ENCODE data around the gene CYTH4. TPM values are rescaled to one million over a fixed set of nuclear protein-coding genes. Genes with fewer than 3 reads are reported as not detected.
A peak's percentile ranks its signal among the peaks of the same experiment; 100 is the strongest.

CYTH4 gene
- total and polyA plus RNA-seq, 3 experiments from 2014 or later = 23.1 to 80.2 (median 24.7) TPM

DNA sequence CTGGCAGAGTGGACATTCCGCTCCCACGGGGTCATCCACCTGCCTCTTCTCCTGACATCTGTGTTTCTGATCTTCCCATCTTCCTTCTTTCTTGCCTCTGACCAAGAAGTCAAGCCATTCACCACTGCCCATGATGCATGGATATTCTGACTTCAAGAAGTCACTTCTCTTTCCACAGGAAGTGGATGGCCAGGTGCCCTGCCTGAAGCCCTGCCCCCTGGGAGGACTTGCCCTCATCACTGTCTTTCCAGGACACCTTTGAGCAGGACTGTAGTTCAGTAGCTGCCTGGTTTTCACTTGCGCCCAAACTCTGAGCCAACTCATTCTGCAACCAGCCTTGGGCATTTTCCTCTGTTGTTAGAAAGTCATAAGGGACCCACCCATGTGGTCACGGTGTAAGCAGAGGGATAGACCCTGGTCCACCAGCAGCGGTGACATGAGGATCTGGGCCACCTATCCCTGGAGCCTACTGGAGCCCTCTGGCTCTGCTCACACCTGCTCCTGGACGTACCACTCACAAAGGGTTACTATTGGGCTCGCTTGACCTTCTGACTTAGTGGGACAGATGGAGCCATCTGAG is 6.9 kb downstream of the CYTH4 start:
- peak overlapping the region in 4 of 7 donors; percentile 6 to 74 (median 28) for H3K4me3 Mint-ChIP-seq
- Histone ChIP-seq H3K27ac (ENCODE audit: low read depth, low read length) (no peak overlapping the region), H3K36me3 (ENCODE audit: insufficient read depth, low read length) (peaks cover 57% of the 10 kb centered on the region), H3K9me3 (ENCODE audit: low read length) (no peaks in the 10 kb centered on the region), H3K4me3 (ENCODE audit: low read length) (no peak overlapping the region), H3K27me3 (ENCODE audit: insufficient read depth, low read length, poor library complexity, severe bottlenecking) (no peaks in the 10 kb centered on the region), H3K4me1 (ENCODE audit: insufficient read depth, low read length) (peaks cover 42% of the 10 kb centered on the region)
- H3K9me3 Mint-ChIP-seq = no peaks in the 10 kb centered on the region
- H3K36me3 Mint-ChIP-seq = peaks cover 6 to 89% (median 17%) of the 10 kb centered on the region in 3 donors
- peaks cover 0 to 1% of the 10 kb centered on the region in 2 donors for H3K27me3 Mint-ChIP-seq
- ChIA-PET CTCF (interaction anchor here (1.5 to 2.2 kb wide), 2 partner anchors 27 to 28 kb away, joined by 4 to 7 read pairs; no protein-coding TSS in a partner anchor), POLR2A (interaction anchor here (0.7 kb wide), 1 partner anchor 51 kb away, joined by 3 read pairs; no protein-coding TSS in a partner anchor)
- DNase-seq = no peak
- H3K27ac Mint-ChIP-seq = peak overlapping the region; percentile 54 to 91 (median 66)
- H3K4me1 Mint-ChIP-seq = peaks cover 70 to 88% (median 88%) of the 10 kb centered on the region in 3 donors

DNA sequence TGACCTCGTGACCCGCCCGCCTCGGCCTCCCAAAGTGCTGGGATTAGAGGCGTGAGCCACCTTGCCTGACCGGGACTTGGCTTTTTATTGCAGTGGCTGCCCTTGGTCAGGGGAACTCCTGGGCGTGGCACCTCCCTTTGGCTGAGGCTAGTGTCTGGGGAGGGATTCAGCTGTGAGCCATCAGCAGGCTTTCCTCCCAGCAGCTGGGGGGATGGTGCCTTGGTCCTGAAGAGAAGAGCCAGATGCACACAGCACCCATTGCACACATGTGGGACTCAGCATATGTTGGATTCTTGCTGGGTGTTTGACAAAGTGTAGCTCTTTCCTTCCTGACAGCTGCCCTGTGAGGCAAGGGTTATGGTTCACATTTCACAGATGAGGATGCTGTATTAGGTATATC is 8.4 kb downstream of the CYTH4 start:
- peaks cover 6 to 94% (median 17%) of the 10 kb centered on the region in 3 donors for H3K36me3 Mint-ChIP-seq
- peaks cover 52% of the 10 kb centered on the region for H3K4me1 ChIP-seq (ENCODE audit: insufficient read depth, low read length)
- peaks cover 67 to 86% (median 76%) of the 10 kb centered on the region in 3 donors for H3K4me1 Mint-ChIP-seq
- ChIA-PET POLR2A (interaction anchor here (1.4 to 1.6 kb wide), 2 partner anchors 9 to 16 kb away, joined by 4 to 5 read pairs; no protein-coding TSS in a partner anchor), CTCF (interaction anchor here (1.5 to 2.2 kb wide), 2 partner anchors 26 to 27 kb away, joined by 4 to 7 read pairs; no protein-coding TSS in a partner anchor)
- peak overlapping the region in 3 of 8 donors; percentile 38 to 50 (median 39) for H3K27ac Mint-ChIP-seq
- H3K27me3 ChIP-seq (ENCODE audit: insufficient read depth, low read length, poor library complexity, severe bottlenecking) = no peaks in the 10 kb centered on the region
- H3K4me3 Mint-ChIP-seq = no peak overlapping the region
- peaks cover 58% of the 10 kb centered on the region for H3K36me3 ChIP-seq (ENCODE audit: insufficient read depth, low read length)
- H3K4me3 ChIP-seq (ENCODE audit: low read length) = no peak overlapping the region
- H3K27me3 Mint-ChIP-seq = no peaks in the 10 kb centered on the region
- DNase-seq = no peak
- no peaks in the 10 kb centered on the region for H3K9me3 ChIP-seq (ENCODE audit: low read length)
- no peak overlapping the region for H3K27ac ChIP-seq (ENCODE audit: low read depth, low read length)
- no peaks in the 10 kb centered on the region for H3K9me3 Mint-ChIP-seq

DNA sequence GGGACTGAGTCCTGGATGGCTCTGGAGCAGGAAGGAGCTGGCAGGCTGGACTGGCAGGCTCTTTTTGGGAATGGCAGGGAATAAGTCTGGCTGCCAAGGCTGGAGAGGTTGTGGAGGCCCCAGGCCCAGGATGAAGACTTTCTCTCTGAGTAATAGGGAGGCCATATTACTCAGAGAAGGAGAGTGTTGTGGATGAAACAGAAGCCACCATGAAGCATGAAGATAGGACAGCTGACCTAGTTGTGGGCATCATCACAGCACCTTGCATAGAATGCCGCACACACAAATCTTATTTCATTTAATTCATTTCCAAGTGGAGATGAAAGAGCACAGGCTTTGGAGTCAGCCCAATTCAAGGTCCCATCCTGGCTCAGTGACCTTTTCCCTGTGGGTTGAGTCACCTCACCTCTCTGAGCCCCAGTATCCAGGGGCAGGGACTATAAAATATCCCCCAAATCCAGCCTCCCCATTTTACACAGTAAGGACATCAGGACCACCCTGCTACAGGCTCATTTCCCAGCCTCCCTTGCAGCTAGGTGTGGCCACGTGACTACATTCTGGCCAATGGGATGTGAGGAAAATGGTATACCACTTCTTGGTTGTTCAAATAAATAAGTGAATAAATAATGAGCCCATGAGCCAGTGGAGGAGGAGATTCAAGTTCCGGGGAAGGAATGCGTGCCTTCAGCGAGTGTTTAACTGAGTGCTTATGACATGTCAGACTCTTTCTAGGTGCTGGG is 9.4 kb downstream of the CYTH4 start:
- Mint-ChIP-seq H3K27me3 (no peaks in the 10 kb centered on the region), H3K4me3 (no peak overlapping the region), H3K4me1 (peaks cover 57 to 81% (median 67%) of the 10 kb centered on the region in 3 donors), H3K9me3 (no peaks in the 10 kb centered on the region), H3K27ac (peak overlapping the region in 7 of 8 donors; percentile 34 to 96 (median 47)), H3K36me3 (peaks cover 6 to 94% (median 16%) of the 10 kb centered on the region in 3 donors)
- Histone ChIP-seq H3K9me3 (ENCODE audit: low read length) (no peaks in the 10 kb centered on the region), H3K27me3 (ENCODE audit: insufficient read depth, low read length, poor library complexity, severe bottlenecking) (no peaks in the 10 kb centered on the region), H3K27ac (ENCODE audit: low read depth, low read length) (no peak overlapping the region), H3K4me3 (ENCODE audit: low read length) (no peak overlapping the region), H3K4me1 (ENCODE audit: insufficient read depth, low read length) (peaks cover 42% of the 10 kb centered on the region), H3K36me3 (ENCODE audit: insufficient read depth, low read length) (peaks cover 64% of the 10 kb centered on the region)
- POLR2A ChIA-PET = interaction anchor here (1.4 to 1.6 kb wide), 2 partner anchors 8 to 15 kb away, joined by 4 to 5 read pairs; no protein-coding TSS in a partner anchor
- no peak for DNase-seq
- CTCF ChIA-PET = interaction anchor here (0.9 kb wide), 1 partner anchor 25 kb away, joined by 3 read pairs; no protein-coding TSS in a partner anchor

DNA sequence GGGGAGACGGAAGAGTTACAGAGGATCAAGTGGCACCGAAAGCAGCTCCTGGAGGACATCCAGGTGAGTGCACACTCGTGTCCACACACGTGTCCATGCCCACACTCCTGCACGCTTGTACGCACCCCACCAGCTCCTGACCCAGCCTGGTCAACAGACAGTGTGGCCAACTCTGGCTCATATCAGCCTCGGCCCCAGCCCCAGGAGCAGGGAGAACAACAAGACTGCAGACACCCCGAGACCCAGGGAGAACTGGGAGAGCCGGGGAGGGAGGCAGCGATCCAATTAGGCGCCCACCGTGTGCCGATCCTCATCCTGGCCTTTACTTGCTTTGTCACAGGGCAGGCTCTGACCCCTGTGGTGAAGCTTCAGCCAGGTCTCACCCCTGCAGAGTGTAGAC is 10.3 kb downstream of the CYTH4 start:
- H3K27ac Mint-ChIP-seq = peak overlapping the region in 4 of 8 donors; percentile 14 to 96 (median 52)

DNA sequence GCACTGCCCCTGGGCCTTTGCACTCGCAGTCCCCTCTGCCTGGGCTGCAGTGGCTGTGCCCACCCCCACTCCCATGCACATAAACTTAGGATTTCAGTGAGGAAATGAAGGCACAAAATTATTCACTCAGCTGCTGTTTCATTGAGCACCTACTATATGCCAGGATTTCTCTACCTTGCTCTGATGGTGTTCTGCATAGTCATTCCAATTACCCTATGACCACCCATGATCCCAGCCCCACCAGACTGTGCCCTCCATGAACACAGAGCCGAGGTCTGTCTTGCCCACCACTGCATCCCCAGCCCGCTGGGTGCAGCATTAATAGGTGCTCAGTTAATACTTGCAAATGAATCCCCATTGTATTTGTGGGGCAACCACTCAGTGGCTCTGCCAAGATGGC is 10.9 kb downstream of the CYTH4 start:
- Histone ChIP-seq H3K9me3 (ENCODE audit: low read length) (no peaks in the 10 kb centered on the region), H3K4me3 (ENCODE audit: low read length) (no peak overlapping the region), H3K27ac (ENCODE audit: low read depth, low read length) (no peak overlapping the region), H3K27me3 (ENCODE audit: insufficient read depth, low read length, poor library complexity, severe bottlenecking) (no peaks in the 10 kb centered on the region), H3K36me3 (ENCODE audit: insufficient read depth, low read length) (peaks cover 67% of the 10 kb centered on the region), H3K4me1 (ENCODE audit: insufficient read depth, low read length) (peaks cover 42% of the 10 kb centered on the region)
- no peak for DNase-seq
- Mint-ChIP-seq H3K36me3 (peaks cover 6 to 95% (median 14%) of the 10 kb centered on the region in 3 donors), H3K9me3 (no peaks in the 10 kb centered on the region), H3K4me3 (no peak overlapping the region), H3K4me1 (peaks cover 56 to 76% (median 64%) of the 10 kb centered on the region in 3 donors), H3K27me3 (peaks cover 0 to 1% of the 10 kb centered on the region in 2 donors), H3K27ac (peak overlapping the region in 7 of 8 donors; percentile 4 to 63 (median 38))
- ChIA-PET POLR2A (no interaction called here), CTCF (interaction anchor here (0.9 to 1.6 kb wide), 2 partner anchors 26 to 55 kb away, joined by 3 to 4 read pairs; no protein-coding TSS in a partner anchor)

More for the DNA sequence above, 10.3 kb downstream of the CYTH4 start:
- CTCF ChIA-PET = interaction anchor here (0.9 to 1.6 kb wide), 2 partner anchors 26 to 55 kb away, joined by 3 to 4 read pairs; no protein-coding TSS in a partner anchor
- Histone ChIP-seq H3K4me3 (ENCODE audit: low read length) (no peak overlapping the region), H3K36me3 (ENCODE audit: insufficient read depth, low read length) (peaks cover 64% of the 10 kb centered on the region), H3K9me3 (ENCODE audit: low read length) (no peaks in the 10 kb centered on the region), H3K4me1 (ENCODE audit: insufficient read depth, low read length) (peaks cover 40% of the 10 kb centered on the region), H3K27me3 (ENCODE audit: insufficient read depth, low read length, poor library complexity, severe bottlenecking) (no peaks in the 10 kb centered on the region), H3K27ac (ENCODE audit: low read depth, low read length) (no peak overlapping the region)
- H3K4me3 Mint-ChIP-seq = no peak overlapping the region
- peaks cover 6 to 94% (median 14%) of the 10 kb centered on the region in 3 donors for H3K36me3 Mint-ChIP-seq
- no peaks in the 10 kb centered on the region for H3K9me3 Mint-ChIP-seq
- POLR2A ChIA-PET = interaction anchor here (0.6 kb wide), 1 partner anchor 586 kb away, joined by 5 read pairs; no protein-coding TSS in a partner anchor
- peaks cover 56 to 76% (median 64%) of the 10 kb centered on the region in 3 donors for H3K4me1 Mint-ChIP-seq
- DNase-seq = no peak
- H3K27me3 Mint-ChIP-seq = no peaks in the 10 kb centered on the region

DNA sequence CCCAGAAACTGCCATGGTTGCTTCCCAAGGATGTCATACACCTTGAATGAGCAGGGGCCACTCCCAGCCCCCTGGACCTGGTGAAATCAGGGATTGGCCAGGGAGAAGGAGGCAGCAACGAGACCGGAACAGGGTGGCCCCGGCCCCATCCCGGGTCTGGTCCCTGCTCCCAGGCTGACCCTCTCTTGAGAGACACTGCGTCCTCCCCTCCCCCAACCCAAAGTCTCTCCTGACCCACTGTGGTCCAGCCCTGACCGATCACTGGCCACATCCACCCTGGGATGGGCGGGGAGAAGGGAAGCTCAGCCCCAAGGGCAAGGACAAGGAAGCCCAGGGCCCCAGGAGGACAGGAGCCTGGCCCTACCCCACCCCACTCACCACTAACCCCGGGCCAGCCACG is 12.4 kb downstream of the CYTH4 start:
- Mint-ChIP-seq H3K9me3 (no peaks in the 10 kb centered on the region), H3K4me3 (peak overlapping the region in 1 of 7 donors; percentile 78), H3K27ac (peak overlapping the region in 3 of 8 donors; percentile 42 to 47 (median 43)), H3K27me3 (peaks cover 0 to 3% of the 10 kb centered on the region in 2 donors), H3K36me3 (peaks cover 9 to 97% (median 16%) of the 10 kb centered on the region in 3 donors), H3K4me1 (peaks cover 56 to 79% (median 62%) of the 10 kb centered on the region in 3 donors)
- ChIA-PET CTCF (no interaction called here), POLR2A (no interaction called here)
- H3K36me3 ChIP-seq (ENCODE audit: insufficient read depth, low read length) = peaks cover 68% of the 10 kb centered on the region
- no peak overlapping the region for H3K27ac ChIP-seq (ENCODE audit: low read depth, low read length)
- peaks cover 44% of the 10 kb centered on the region for H3K4me1 ChIP-seq (ENCODE audit: insufficient read depth, low read length)
- H3K27me3 ChIP-seq (ENCODE audit: insufficient read depth, low read length, poor library complexity, severe bottlenecking) = no peaks in the 10 kb centered on the region
- no peaks in the 10 kb centered on the region for H3K9me3 ChIP-seq (ENCODE audit: low read length)
- no peak for DNase-seq
- no peak overlapping the region for H3K4me3 ChIP-seq (ENCODE audit: low read length)

DNA sequence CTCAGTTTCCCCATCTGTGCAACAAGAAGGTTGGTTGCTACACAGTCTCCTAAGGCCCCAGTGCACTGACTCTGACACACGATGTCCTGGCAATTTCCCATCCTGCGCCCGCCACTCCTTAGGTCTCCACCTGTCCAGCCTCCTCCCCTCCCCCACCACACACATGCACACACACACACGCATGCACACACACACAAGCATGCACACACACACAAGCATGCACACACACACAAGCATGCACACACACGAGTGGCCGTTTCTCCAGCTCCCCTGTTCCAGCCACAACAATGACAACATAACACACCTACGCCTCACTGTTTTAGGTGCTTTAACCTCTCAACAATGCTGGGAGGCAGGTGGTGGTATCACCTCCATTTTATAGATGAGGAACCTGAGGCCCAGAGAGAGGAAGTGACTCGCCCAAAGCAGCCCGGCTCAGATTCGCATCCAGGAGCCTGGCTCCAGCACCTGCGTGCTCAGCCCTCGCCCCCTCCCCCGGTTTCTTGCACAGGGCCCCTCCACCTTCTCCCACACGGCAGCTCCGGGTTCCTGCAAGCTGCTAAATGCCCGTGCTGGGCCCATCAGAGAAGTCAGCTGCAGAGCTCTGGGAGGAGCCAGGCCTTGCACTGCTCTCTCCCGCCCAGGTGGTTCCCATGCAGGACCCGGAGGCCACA is 13.0 kb downstream of the CYTH4 start:
- ChIA-PET CTCF (interaction anchor here (1.2 kb wide), 1 partner anchor 272 kb away, joined by 3 read pairs; no protein-coding TSS in a partner anchor), POLR2A (no interaction called here)
- Mint-ChIP-seq H3K9me3 (no peaks in the 10 kb centered on the region), H3K27ac (peak overlapping the region in 6 of 8 donors; percentile 11 to 86 (median 56)), H3K4me3 (peak overlapping the region in 1 of 7 donors; percentile 78), H3K4me1 (peaks cover 55 to 79% (median 62%) of the 10 kb centered on the region in 3 donors), H3K27me3 (peaks cover 0 to 3% of the 10 kb centered on the region in 2 donors), H3K36me3 (peaks cover 9 to 96% (median 16%) of the 10 kb centered on the region in 3 donors)
- H3K4me1 ChIP-seq (ENCODE audit: insufficient read depth, low read length) = peaks cover 47% of the 10 kb centered on the region
- H3K9me3 ChIP-seq (ENCODE audit: low read length) = no peaks in the 10 kb centered on the region
- no peak overlapping the region for H3K4me3 ChIP-seq (ENCODE audit: low read length)
- H3K27ac ChIP-seq (ENCODE audit: low read depth, low read length) = no peak overlapping the region
- no peaks in the 10 kb centered on the region for H3K27me3 ChIP-seq (ENCODE audit: insufficient read depth, low read length, poor library complexity, severe bottlenecking)
- H3K36me3 ChIP-seq (ENCODE audit: insufficient read depth, low read length) = peaks cover 62% of the 10 kb centered on the region
- DNase-seq = no peak
